Neural crest cell (in vitro differentiated cells): ENCODE data around the gene TACC2. TPM values are rescaled to one million over a fixed set of nuclear protein-coding genes. Genes with fewer than 3 reads are reported as not detected.

ENCODE experiments used
- DNase-seq: peaks from one replicate; pipeline ENCODE4 v3.0.0; 2021; ENCODE audit warnings: low read depth, mixed read lengths, low spot score
- H3K27ac Mint-ChIP-seq: one replicate; pipeline ENCODE4 v1.8.0; 2021; ENCODE audit warnings: mild to moderate bottlenecking, mixed read lengths; ENCODE audit not compliant: unreplicated experiment
- H3K27me3 Mint-ChIP-seq: 2 replicates; pipeline ENCODE4 v1.8.0; 2021; ENCODE audit warnings: low read depth, mild to moderate bottlenecking, mixed read lengths
- H3K36me3 Mint-ChIP-seq: 2 replicates; pipeline ENCODE4 v1.8.0; 2021; ENCODE audit warnings: low read depth, mild to moderate bottlenecking, mixed read lengths
- H3K4me1 Mint-ChIP-seq: 2 replicates; pipeline ENCODE4 v1.8.0; 2021; ENCODE audit warnings: mixed read lengths
- H3K4me3 Mint-ChIP-seq: one replicate; pipeline ENCODE4 v1.8.0; 2021; ENCODE audit warnings: mild to moderate bottlenecking, mixed read lengths
- H3K9me3 Mint-ChIP-seq: 2 replicates; pipeline ENCODE4 v1.8.0; 2021; ENCODE audit warnings: mixed read lengths
- total RNA-seq: library from RNA; stranded (reverse); gene quantifications from 2 replicates; pipeline ENCODE4 v1.2.1, GENCODE V29; 2021
- TF ChIP-seq, protein P1 (sequence below): fragments of 200-600 bp; sonication (generic); conservative IDR thresholded peaks from 2 replicates; pipeline ENCODE4 v1.5.0; 2021; ENCODE audit warnings: antibody characterized with exemption, mild to moderate bottlenecking

Gene TACC2
- total RNA-seq, 1 donor from 2014 or later = 48.2 TPM

DNA sequence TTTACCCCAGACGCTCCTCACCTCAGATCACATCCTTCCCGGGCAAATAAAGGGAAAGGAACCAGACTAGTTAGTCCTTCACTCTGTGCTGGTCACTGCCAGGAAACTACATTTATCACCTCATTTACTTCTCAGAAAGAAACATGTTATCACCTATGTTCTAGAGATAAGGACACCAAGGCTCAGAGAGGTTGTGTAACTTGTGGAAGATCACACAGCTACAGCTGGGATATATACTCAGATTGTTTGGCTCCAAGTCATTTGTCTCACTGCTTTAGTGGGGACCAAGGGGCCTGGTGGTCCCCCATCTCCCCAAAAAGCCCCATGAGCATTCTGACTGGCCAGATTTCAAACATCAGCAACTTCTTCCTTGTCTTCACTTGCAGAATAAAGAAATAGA, 264.6 kb downstream of the TACC2 start:
- no peak for DNase-seq
- TF ChIP-seq, protein P1, sequence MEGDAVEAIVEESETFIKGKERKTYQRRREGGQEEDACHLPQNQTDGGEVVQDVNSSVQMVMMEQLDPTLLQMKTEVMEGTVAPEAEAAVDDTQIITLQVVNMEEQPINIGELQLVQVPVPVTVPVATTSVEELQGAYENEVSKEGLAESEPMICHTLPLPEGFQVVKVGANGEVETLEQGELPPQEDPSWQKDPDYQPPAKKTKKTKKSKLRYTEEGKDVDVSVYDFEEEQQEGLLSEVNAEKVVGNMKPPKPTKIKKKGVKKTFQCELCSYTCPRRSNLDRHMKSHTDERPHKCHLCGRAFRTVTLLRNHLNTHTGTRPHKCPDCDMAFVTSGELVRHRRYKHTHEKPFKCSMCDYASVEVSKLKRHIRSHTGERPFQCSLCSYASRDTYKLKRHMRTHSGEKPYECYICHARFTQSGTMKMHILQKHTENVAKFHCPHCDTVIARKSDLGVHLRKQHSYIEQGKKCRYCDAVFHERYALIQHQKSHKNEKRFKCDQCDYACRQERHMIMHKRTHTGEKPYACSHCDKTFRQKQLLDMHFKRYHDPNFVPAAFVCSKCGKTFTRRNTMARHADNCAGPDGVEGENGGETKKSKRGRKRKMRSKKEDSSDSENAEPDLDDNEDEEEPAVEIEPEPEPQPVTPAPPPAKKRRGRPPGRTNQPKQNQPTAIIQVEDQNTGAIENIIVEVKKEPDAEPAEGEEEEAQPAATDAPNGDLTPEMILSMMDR = no peak
- Mint-ChIP-seq H3K36me3 (peaks cover 2% of the 10 kb centered on the region), H3K27ac (no peak overlapping the region), H3K4me1 (no peaks in the 10 kb centered on the region), H3K4me3 (no peak overlapping the region), H3K9me3 (no peaks in the 10 kb centered on the region), H3K27me3 (no peaks in the 10 kb centered on the region)

DNA sequence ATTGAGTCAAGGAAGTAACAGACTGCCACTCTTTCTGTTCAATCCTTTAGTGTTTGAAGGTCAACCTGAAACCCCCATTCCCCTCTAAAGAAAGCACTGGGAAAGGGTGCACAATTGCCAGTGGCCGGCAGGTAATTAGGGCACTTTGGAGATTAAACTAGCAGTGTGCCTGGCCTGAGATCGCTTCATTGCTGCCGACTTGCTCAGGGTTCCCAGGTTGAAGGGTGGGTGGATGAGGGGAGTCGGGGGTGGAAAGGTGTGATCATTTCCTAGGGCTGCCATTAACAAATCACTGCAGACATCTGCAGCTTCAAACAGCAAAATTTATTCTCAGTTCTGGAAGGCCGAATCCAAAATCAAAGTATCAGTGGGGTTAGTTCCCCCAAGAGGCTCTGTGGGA, 265.9 kb downstream of the TACC2 start:
- TF ChIP-seq, protein P1 = no peak
- Mint-ChIP-seq H3K27ac (no peak overlapping the region), H3K4me3 (no peak overlapping the region), H3K4me1 (no peaks in the 10 kb centered on the region), H3K36me3 (peaks cover 6% of the 10 kb centered on the region), H3K9me3 (no peaks in the 10 kb centered on the region), H3K27me3 (no peaks in the 10 kb centered on the region)
- no peak for DNase-seq

- no peak for DNase-seq
- TF ChIP-seq, protein P1 = no peak
- H3K27me3 Mint-ChIP-seq = no peaks in the 10 kb centered on the region
- H3K4me3 Mint-ChIP-seq = no peak overlapping the region
- peaks cover 13% of the 10 kb centered on the region for H3K36me3 Mint-ChIP-seq
- no peaks in the 10 kb centered on the region for H3K4me1 Mint-ChIP-seq
- no peak overlapping the region for H3K27ac Mint-ChIP-seq
- no peaks in the 10 kb centered on the region for H3K9me3 Mint-ChIP-seq
Observed at GRCh38 chr10:122255509-122256301, 266.7 kb downstream of the TACC2 start.

- Mint-ChIP-seq H3K4me3 (no peak overlapping the region), H3K9me3 (no peaks in the 10 kb centered on the region), H3K27ac (no peak overlapping the region), H3K36me3 (peaks cover 18% of the 10 kb centered on the region), H3K4me1 (no peaks in the 10 kb centered on the region), H3K27me3 (no peaks in the 10 kb centered on the region)
- no peak for DNase-seq
- TF ChIP-seq, protein P1 = no peak
Observed at GRCh38 chr10:122257041-122257440, 268.1 kb downstream of the TACC2 start.

- H3K4me1 Mint-ChIP-seq = no peaks in the 10 kb centered on the region
- H3K4me3 Mint-ChIP-seq = no peak overlapping the region
- no peak for DNase-seq
- no peak overlapping the region for H3K27ac Mint-ChIP-seq
- no peaks in the 10 kb centered on the region for H3K27me3 Mint-ChIP-seq
- peaks cover 4% of the 10 kb centered on the region for H3K9me3 Mint-ChIP-seq
- TF ChIP-seq, protein P1 = no peak
- peaks cover 27% of the 10 kb centered on the region for H3K36me3 Mint-ChIP-seq
Observed at GRCh38 chr10:122258136-122259074, 269.4 kb downstream of the TACC2 start.
